ENCODE data around the gene GALNT14. TPM values are rescaled to one million over a fixed set of nuclear protein-coding genes. Genes with fewer than 3 reads are reported as not detected.

Gene GALNT14
- total RNA-seq, 4 donors from 2014 or later = 8.3 to 26.1 (median 16.3) TPM

DNA sequence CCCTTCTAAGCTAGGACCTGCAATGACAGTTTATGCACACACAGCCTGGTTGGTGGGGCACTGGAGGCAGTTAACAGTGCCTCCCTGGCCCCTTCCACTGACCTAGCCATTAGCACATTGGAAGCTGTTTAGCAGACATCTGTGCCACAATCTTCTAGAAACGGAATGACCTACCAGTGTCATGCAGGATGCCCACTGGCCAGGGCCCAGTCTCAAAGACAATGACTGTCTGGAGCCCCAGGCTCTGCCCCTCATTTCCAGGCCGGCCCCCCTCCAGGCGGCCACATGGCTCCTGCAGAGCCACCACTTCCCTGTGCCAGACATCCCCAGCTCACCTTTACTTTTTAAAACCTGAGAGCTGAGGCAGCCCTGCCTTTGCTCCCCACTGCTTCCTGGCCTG, 207.5 kb downstream of the GALNT14 start:
- no peak for DNase-seq
- TF ChIP-seq POLR2A (IDR thresholded peaks at IDR 0.05) (no peak), CTCF (IDR thresholded peaks at IDR 0.05) (no peak)
- no peak overlapping the region for H3K27ac ChIP-seq
- no peaks in the 10 kb centered on the region for H3K27me3 ChIP-seq
- no peaks in the 10 kb centered on the region for H3K36me3 ChIP-seq
- H3K4me3 ChIP-seq = no peak overlapping the region
- H3K4me1 ChIP-seq = no peaks in the 10 kb centered on the region
- no peaks in the 10 kb centered on the region for H3K9me3 ChIP-seq

DNA sequence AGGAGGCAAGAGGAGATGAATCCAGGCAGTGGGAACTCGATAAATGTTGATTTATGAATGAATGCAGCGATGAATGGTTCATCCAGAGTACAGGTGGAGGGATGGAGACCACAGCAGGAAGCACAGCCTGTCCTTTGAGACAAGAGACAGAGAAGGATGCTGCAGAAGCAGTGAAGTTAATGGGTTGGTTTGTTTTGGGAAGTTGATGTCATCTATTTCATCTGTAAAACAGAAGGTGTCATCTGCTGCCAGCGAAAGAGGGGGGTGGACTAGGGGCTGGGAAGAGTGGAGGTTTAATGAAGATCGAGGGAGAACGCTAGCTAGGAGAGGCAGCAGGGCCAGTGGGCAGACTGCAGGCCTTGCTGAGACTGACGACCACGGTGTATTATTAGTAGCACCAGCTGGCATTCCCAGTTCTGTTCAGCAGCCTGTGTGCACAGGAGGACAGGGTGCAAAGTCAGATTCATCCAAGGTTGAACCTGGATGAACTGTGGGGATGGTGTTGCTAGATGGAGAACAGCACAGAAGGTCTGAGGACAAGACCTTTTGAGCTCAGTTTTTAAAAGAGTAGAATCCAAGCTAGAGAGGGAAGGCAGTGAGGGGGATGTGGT, 210.7 kb downstream of the GALNT14 start:
- H3K27ac ChIP-seq = no peak overlapping the region
- no peak for DNase-seq
- TF ChIP-seq POLR2A (IDR thresholded peaks at IDR 0.05) (no peak), CTCF (IDR thresholded peaks at IDR 0.05) (no peak)
- H3K4me1 ChIP-seq = no peaks in the 10 kb centered on the region
- no peaks in the 10 kb centered on the region for H3K27me3 ChIP-seq
- no peaks in the 10 kb centered on the region for H3K36me3 ChIP-seq
- H3K9me3 ChIP-seq = no peaks in the 10 kb centered on the region
- H3K4me3 ChIP-seq = no peak overlapping the region

DNA sequence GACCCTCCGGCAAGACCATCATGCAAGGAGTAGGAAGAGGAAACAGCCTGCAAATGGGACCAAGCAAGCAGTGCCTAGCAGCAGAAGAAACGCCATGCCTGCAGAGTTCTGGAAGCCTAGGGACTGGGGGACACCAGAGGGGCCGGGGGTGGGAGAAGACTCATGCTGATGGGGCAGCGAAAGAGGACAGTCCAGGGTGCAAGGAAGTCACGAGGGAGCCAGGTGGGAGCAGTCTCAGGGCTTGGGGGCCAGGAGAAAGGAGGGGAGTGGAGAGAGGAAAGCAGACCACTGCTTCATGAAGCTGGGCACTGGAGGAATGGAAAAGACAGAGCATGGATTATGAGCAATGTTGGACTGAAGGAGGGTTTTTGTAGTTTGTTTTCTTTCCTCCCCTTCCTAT, 211.6 kb downstream of the GALNT14 start:
- Histone ChIP-seq H3K27me3 (no peaks in the 10 kb centered on the region), H3K4me3 (no peak overlapping the region), H3K4me1 (no peaks in the 10 kb centered on the region), H3K36me3 (no peaks in the 10 kb centered on the region), H3K27ac (no peak overlapping the region), H3K9me3 (no peaks in the 10 kb centered on the region)
- TF ChIP-seq POLR2A (IDR thresholded peaks at IDR 0.05) (no peak), CTCF (IDR thresholded peaks at IDR 0.05) (no peak)
- no peak for DNase-seq

DNA sequence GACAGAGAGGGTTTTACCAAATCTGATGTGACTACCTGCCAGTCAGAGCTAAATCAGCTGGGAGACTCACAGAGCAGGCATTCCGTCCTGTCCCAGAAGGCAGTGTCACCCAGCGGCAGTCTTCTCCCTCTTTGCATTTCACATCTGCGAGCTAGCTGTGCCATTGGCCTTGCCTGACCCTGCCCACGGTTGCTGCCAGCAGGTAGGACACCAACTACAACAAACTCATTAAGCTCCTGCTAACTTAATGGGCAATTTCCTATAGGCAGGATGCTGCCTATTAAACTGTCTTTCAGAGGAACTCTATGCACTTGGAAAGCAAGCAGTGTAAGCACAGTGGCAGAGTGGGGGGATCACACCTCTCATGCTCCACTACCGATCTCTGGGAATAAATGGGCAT, 214.6 kb downstream of the GALNT14 start:
- no peak overlapping the region for H3K4me3 ChIP-seq
- no peak overlapping the region for H3K27ac ChIP-seq
- no peaks in the 10 kb centered on the region for H3K9me3 ChIP-seq
- H3K4me1 ChIP-seq = no peaks in the 10 kb centered on the region
- DNase-seq = no peak
- no peaks in the 10 kb centered on the region for H3K27me3 ChIP-seq
- no peaks in the 10 kb centered on the region for H3K36me3 ChIP-seq
- no peak for TF ChIP-seq POLR2A (IDR thresholded peaks at IDR 0.05)
- TF ChIP-seq CTCF (IDR thresholded peaks at IDR 0.05) = no peak

DNA sequence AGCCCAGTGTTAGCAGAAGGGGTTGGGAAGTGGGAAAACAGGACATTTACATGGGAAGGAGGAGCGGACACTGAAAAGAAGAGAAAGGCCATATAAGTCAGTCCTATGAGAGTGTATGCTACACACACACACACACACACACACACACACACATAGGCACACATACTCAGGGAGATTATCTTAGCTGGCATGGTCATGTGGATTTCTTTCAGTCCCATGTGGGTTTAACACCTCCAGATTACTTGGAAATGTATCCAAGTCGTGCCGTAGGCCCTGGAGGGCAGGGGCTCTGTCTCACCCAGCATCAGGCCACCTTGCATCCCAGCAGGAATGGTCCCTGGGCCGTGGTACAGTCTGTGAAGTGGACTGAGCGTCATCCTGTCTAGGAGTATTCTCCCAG, 217.7 kb downstream of the GALNT14 start:
- Histone ChIP-seq H3K27ac (no peak overlapping the region), H3K9me3 (no peaks in the 10 kb centered on the region), H3K36me3 (no peaks in the 10 kb centered on the region), H3K4me3 (no peak overlapping the region), H3K4me1 (no peaks in the 10 kb centered on the region), H3K27me3 (no peaks in the 10 kb centered on the region)
- DNase-seq = no peak
- TF ChIP-seq POLR2A (IDR thresholded peaks at IDR 0.05) (no peak), CTCF (IDR thresholded peaks at IDR 0.05) (no peak)

DNA sequence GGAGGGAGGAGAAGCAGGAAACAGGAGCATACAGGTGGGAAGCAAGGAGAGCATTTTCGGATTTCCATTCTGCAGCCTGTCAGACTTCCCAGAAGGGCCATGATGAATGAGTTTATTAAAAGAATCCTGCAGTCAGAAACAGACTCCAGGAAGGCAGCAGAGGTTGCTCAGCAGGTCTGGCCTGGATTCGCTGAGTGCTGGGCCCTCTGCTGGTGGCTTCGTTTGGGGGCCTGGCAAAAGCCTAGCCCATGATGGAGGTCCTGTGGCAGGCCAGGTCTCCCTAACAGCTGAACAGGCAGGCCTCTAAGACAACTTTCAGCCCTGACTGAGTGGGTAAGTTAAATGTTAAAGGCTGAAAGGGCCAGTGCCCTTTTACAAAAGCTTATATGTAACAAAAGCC, 222.8 kb downstream of the GALNT14 start:
- Histone ChIP-seq H3K4me3 (no peak overlapping the region), H3K9me3 (no peaks in the 10 kb centered on the region), H3K27me3 (no peaks in the 10 kb centered on the region), H3K27ac (no peak overlapping the region), H3K36me3 (no peaks in the 10 kb centered on the region), H3K4me1 (no peaks in the 10 kb centered on the region)
- DNase-seq = peak in 1 of 3 donors; percentile 44
- TF ChIP-seq CTCF (IDR thresholded peaks at IDR 0.05) (peak in 1 of 6 experiments; percentile 11), POLR2A (IDR thresholded peaks at IDR 0.05) (no peak)
